Measurements from ENCODE around the gene SIRPA.

The SIRPA gene

DNA sequence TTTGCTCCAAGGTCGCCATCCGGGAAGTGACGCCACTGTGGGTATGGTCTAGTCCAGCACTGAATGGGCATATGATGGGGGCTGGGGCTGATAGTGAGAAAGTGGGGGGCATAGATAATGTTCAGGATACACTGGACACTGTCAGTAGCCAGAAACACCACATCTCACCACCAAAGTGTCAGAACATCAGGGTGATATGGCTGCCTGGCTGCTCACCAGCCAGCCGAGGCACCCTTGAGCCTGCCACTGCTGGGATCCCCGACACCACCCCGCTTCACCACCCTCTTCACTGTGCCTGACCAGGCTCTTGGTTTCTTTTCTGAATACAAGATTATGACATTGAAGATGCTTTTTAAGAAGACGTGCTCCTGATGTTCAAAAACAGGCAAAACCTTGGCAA lies 46.9 kb downstream of the SIRPA start:
- TF ChIP-seq, protein P1, sequence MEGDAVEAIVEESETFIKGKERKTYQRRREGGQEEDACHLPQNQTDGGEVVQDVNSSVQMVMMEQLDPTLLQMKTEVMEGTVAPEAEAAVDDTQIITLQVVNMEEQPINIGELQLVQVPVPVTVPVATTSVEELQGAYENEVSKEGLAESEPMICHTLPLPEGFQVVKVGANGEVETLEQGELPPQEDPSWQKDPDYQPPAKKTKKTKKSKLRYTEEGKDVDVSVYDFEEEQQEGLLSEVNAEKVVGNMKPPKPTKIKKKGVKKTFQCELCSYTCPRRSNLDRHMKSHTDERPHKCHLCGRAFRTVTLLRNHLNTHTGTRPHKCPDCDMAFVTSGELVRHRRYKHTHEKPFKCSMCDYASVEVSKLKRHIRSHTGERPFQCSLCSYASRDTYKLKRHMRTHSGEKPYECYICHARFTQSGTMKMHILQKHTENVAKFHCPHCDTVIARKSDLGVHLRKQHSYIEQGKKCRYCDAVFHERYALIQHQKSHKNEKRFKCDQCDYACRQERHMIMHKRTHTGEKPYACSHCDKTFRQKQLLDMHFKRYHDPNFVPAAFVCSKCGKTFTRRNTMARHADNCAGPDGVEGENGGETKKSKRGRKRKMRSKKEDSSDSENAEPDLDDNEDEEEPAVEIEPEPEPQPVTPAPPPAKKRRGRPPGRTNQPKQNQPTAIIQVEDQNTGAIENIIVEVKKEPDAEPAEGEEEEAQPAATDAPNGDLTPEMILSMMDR (IDR thresholded peaks at IDR 0.05; ENCODE audit: control insufficient read depth, insufficient read depth, low read depth, low read length, missing control alignments) = no peak
- no peak for DNase-seq (ENCODE audit: low read depth)
- H3K4me3 ChIP-seq (ENCODE audit: control insufficient read depth, low read depth, low read length) = no peak overlapping the region

DNA sequence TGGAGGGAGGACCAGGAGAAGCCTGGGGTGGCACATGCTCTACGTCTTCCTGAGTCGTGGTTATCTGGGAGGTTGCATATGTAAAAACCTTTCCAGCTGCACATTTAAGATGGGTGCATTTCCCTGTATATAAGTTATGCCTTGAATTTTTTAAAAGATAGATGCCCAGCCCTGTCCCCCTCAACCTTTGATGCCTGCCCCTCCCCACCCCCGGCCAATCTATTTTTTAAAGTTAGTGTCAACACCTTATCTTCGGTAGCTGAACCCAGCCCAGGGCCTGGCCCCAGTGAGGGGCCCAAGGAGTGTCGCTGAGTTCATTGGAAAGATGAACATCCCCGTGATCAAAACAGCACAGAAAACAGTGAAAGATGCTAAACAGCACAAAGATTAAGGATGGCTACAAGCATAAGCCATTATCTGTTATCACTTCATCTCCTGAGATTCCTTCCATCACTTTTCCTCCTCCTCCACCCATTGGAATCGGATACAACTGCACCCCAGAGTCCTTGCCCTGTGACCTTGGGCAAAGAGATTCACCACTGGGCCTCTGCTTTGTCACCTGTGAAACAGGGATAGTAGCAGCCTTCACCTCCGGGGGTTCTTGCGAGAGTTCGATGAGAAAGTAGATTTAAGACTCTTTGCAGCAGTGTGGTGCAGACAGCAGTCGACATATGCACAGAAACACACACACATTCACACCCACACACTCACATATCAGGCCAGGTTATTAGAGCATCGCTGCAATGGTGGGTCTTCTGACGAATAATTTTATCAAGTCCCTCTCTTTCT lies 47.5 kb downstream of the SIRPA start:
- H3K4me3 ChIP-seq (ENCODE audit: control insufficient read depth, low read depth, low read length) = no peak overlapping the region
- no peak for DNase-seq (ENCODE audit: low read depth)
- TF ChIP-seq, protein P1 (IDR thresholded peaks at IDR 0.05; ENCODE audit: control insufficient read depth, insufficient read depth, low read depth, low read length, missing control alignments) = no peak

DNA sequence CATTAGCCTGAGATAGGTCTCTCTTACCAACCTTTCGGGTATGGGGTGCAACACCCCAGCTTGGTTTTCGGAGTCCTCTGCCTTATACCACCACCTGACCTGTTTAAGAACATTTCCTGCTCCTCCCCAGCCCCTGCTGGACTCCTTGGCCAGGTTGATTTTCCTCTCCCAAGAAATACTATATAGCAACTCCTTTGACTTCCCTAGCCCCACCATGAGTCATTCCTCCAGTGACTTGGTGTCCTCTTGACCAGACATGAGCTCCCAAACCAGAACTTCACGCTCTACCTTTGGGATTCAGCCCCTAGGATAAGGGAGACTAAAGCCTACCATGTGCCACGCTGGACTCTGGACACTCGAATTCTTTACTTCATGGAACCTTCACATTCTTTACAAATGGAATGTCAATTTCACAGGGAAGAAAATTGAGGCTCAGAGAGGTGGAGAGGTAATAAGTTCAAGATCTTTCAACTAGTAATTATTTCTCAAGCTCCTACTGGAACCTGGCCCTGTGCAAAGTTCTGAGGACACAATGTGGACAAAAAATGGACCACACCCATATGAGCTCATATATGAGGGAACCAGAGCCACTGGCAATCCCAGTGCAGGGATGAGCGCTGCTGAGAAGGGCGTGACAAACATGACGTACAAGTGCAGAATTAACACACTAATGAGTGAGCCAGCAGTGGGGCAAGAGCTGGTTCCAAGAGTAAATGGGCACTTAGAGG lies 48.2 kb downstream of the SIRPA start:
- DNase-seq (ENCODE audit: low read depth) = no peak

DNA sequence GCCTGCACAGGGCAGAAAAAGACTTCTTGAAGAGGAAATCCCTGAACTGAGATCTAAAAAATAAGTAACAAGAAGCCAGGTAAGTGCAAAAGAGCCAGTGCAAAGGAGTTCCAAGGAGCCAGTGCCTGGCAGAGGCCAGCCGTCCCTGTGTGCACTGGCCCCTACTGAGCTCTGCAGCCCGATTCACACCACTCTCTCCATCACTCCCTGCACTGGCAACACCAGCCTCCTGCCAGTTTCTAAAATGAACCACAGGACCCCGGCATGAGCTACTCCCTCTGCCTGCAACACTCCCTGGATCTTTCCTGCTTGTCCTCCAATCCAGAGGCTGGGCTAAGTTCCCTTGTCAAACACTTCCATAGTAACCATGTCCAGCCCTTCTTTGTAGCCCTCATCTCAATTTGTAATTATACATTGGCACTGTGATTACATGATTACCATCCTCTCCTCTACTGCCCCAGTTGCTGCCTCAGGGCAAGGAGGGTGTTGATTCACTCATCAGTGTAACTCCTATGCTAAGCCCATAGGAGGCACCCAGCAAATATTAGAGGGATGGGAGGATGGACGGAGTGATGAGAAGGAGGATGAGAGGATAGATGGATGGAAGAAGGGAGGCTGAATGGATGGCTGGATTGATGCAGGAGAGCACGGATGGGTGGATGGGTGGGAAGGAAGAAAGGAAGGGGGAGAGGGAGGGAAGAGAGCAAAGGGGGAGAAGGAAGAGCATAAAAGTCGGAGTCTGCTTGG lies 49.3 kb downstream of the SIRPA start:
- TF ChIP-seq, protein P1 (IDR thresholded peaks at IDR 0.05; ENCODE audit: control insufficient read depth, insufficient read depth, low read depth, low read length, missing control alignments) = no peak
- no peak for DNase-seq (ENCODE audit: low read depth)
- H3K4me3 ChIP-seq (ENCODE audit: control insufficient read depth, low read depth, low read length) = no peak overlapping the region

More for the DNA sequence above, 48.2 kb downstream of the SIRPA start:
- TF ChIP-seq, protein P1 (IDR thresholded peaks at IDR 0.05; ENCODE audit: control insufficient read depth, insufficient read depth, low read depth, low read length, missing control alignments) = no peak
- H3K4me3 ChIP-seq (ENCODE audit: control insufficient read depth, low read depth, low read length) = no peak overlapping the region

DNA sequence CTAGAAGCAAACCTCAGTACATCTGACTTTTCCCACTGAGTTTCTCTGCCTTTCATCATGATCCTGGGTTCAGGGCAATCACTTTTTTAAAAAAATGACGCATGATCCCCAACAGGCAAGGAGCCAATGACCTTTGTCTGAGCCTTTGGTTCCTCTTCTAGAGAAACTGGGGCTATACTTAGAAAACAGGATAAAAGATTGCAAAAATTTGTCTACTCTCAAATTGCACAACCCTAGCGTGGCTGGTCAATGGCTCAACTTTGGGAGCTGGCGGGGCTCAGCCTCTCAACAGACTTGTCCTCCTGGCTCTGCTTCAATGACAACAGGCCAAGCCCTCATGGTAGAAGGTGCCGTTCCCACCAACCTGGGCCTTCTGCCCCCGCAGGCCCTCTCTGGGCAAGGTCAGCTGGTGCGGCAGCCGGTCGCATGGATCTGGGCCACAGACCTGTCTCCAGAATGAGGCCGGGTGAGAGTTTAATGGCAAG lies 50.0 kb downstream of the SIRPA start:
- DNase-seq (ENCODE audit: low read depth) = peak; percentile 75
- TF ChIP-seq, protein P1 (IDR thresholded peaks at IDR 0.05; ENCODE audit: control insufficient read depth, insufficient read depth, low read depth, low read length, missing control alignments) = no peak
- H3K4me3 ChIP-seq (ENCODE audit: control insufficient read depth, low read depth, low read length) = no peak overlapping the region

DNA sequence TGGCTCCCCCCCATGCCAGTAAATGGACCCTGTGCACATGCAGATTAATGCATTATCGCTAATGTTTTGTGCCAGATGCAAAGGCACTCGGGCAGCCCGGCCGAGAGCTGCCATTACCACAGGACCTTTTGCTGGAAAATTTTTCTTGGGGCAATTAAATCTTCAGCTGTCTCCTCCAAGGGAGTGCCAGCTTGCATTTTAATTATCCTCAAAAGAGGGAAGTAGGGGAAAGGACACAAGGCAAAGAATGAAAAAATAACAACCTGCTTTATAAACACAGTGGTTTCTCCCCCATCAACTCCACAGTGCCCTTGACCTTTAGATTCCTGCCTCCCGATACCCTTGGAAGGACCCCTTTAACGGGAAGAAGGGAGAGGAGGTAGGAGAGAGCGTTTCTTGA lies 50.5 kb downstream of the SIRPA start:
- DNase-seq (ENCODE audit: low read depth) = no peak
- H3K4me3 ChIP-seq (ENCODE audit: control insufficient read depth, low read depth, low read length) = no peak overlapping the region
- TF ChIP-seq, protein P1 (IDR thresholded peaks at IDR 0.05; ENCODE audit: control insufficient read depth, insufficient read depth, low read depth, low read length, missing control alignments) = no peak
